ENCODE results near the gene SETD4.
"Not testable (repeated sequence)": the region's sequence is repeated elsewhere in the genome, so short reads cannot be mapped to it uniquely, and the experiment has no call there.

Gene SETD4

GRCh38 chr21:36100971-36101641, 40.8 kb upstream of the SETD4 start:
- H3K4me3 ChIP-seq (ENCODE audit: low read depth, low read length) = no peak overlapping the region
- no peak for DNase-seq (ENCODE audit: low read depth)
- TF ChIP-seq CTCF (IDR thresholded peaks at IDR 0.05; ENCODE audit: control insufficient read depth, extremely low read depth, insufficient read depth) = no peak

GRCh38 chr21:36099695-36100211, 39.4 kb upstream of the SETD4 start:
- not testable (repeated sequence) for DNase-seq (ENCODE audit: low read depth); H3K4me3 ChIP-seq (ENCODE audit: low read depth, low read length)

GRCh38 chr21:36099000-36099399, 38.7 kb upstream of the SETD4 start:
- DNase-seq (ENCODE audit: low read depth) = no peak
- TF ChIP-seq CTCF (IDR thresholded peaks at IDR 0.05; ENCODE audit: control insufficient read depth, extremely low read depth, insufficient read depth) = no peak
- H3K4me3 ChIP-seq (ENCODE audit: low read depth, low read length) = no peak overlapping the region

- DNase-seq (ENCODE audit: low read depth) = no peak
- no peak for TF ChIP-seq CTCF (IDR thresholded peaks at IDR 0.05; ENCODE audit: control insufficient read depth, extremely low read depth, insufficient read depth)
- no peak overlapping the region for H3K4me3 ChIP-seq (ENCODE audit: low read depth, low read length)
These were observed 37.8 kb upstream of the SETD4 start for GRCh38 chr21:36098182-36098532.

GRCh38 chr21:36097427-36098181, 37.3 kb upstream of the SETD4 start:
- H3K4me3 ChIP-seq (ENCODE audit: low read depth, low read length) = no peak overlapping the region
- no peak for DNase-seq (ENCODE audit: low read depth)
- TF ChIP-seq CTCF (IDR thresholded peaks at IDR 0.05; ENCODE audit: control insufficient read depth, extremely low read depth, insufficient read depth) = no peak

GRCh38 chr21:36096398-36097290, 36.3 kb upstream of the SETD4 start:
- TF ChIP-seq CTCF (IDR thresholded peaks at IDR 0.05; ENCODE audit: control insufficient read depth, extremely low read depth, insufficient read depth) = no peak
- no peak for DNase-seq (ENCODE audit: low read depth)
- no peak overlapping the region for H3K4me3 ChIP-seq (ENCODE audit: low read depth, low read length)

GRCh38 chr21:36093512-36093911, 33.2 kb upstream of the SETD4 start:
- TF ChIP-seq CTCF (IDR thresholded peaks at IDR 0.05; ENCODE audit: control insufficient read depth, extremely low read depth, insufficient read depth) = no peak
- no peak overlapping the region for H3K4me3 ChIP-seq (ENCODE audit: low read depth, low read length)
- no peak for DNase-seq (ENCODE audit: low read depth)
